ENCODE results near the gene EFCAB6. TPM values are rescaled to one million over a fixed set of nuclear protein-coding genes. Genes with fewer than 3 reads are reported as not detected.

Gene EFCAB6
- polyA plus RNA-seq, 3 donors = not detected

- intact Hi-C loops (cut with micrococcal nuclease) = no loop called here
- H3K4me3 Mint-ChIP-seq = no peak overlapping the region
Measured at GRCh38 chr22:43574738-43575137, 237.4 kb downstream of the EFCAB6 start.

DNA sequence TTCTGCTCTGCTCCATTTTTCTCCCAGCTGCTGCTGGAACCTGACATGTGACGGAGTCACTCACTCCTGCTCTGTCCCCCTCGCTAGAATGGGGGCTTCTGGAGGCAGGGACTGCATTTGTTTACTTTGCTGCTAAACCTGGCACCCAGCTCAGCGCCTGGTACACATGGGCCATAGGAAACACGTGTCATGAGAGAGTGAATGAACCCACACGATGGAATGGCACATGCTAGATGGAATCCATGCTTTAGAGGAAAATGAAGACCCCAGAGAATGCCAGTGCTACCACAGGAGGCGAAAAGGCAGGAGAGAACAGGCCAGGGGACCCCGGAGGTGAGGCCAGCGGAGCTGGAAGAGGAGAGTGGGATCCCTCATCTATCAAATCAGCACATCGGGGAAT lies 239.4 kb downstream of the EFCAB6 start:
- H3K36me3 Mint-ChIP-seq = no peaks in the 10 kb centered on the region
- TF ChIP-seq, protein P1, sequence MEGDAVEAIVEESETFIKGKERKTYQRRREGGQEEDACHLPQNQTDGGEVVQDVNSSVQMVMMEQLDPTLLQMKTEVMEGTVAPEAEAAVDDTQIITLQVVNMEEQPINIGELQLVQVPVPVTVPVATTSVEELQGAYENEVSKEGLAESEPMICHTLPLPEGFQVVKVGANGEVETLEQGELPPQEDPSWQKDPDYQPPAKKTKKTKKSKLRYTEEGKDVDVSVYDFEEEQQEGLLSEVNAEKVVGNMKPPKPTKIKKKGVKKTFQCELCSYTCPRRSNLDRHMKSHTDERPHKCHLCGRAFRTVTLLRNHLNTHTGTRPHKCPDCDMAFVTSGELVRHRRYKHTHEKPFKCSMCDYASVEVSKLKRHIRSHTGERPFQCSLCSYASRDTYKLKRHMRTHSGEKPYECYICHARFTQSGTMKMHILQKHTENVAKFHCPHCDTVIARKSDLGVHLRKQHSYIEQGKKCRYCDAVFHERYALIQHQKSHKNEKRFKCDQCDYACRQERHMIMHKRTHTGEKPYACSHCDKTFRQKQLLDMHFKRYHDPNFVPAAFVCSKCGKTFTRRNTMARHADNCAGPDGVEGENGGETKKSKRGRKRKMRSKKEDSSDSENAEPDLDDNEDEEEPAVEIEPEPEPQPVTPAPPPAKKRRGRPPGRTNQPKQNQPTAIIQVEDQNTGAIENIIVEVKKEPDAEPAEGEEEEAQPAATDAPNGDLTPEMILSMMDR (IDR thresholded peaks at IDR 0.05) = no peak
- Histone ChIP-seq H3K4me3 (replicated peaks in 1 of 3; ENCODE audit: low read depth in 2 of 3, low read length in 3 of 3) (no peak overlapping the region), H2AFZ (ENCODE audit: insufficient read depth, low read depth, low read length, poor library complexity, severe bottlenecking) (no peak overlapping the region), H3K9ac (ENCODE audit: insufficient read depth, low read length, poor library complexity, severe bottlenecking) (no peak overlapping the region), H3K27me3 (ENCODE audit: control insufficient read depth in 2 of 2, insufficient read depth in 2 of 2, low read length in 2 of 2) (peaks cover 0 to 6% of the 10 kb centered on the region in 2 donors), H3K9me3 (replicated peaks in 1 of 2; ENCODE audit: control insufficient read depth in 1 of 2, insufficient read depth in 1 of 2, low read length in 2 of 2) (no peaks in the 10 kb centered on the region), H3K4me1 (ENCODE audit: control insufficient read depth in 1 of 2, insufficient read depth in 2 of 2, low read length in 2 of 2) (no peaks in the 10 kb centered on the region), H3K79me2 (ENCODE audit: insufficient read depth, low read length) (no peaks in the 10 kb centered on the region), H3K4me2 (replicated peaks; ENCODE audit: extremely low read depth, low read length, poor library complexity, severe bottlenecking) (no peak overlapping the region), H3K27ac (ENCODE audit: low read depth in 1 of 2, low read length in 2 of 2) (no peak overlapping the region), H3K36me3 (replicated peaks in 1 of 2; ENCODE audit: control insufficient read depth in 1 of 2, insufficient read depth in 2 of 2, low read length in 2 of 2) (no peaks in the 10 kb centered on the region), H4K20me1 (ENCODE audit: insufficient read depth, low read length) (no peaks in the 10 kb centered on the region)
- H3K9me3 Mint-ChIP-seq = peaks cover 0 to 1% (median 0%) of the 10 kb centered on the region in 7 donors
- intact Hi-C loops (cut with micrococcal nuclease) = no loop called here
- no peak overlapping the region for H3K27ac Mint-ChIP-seq
- WGBS (ENCODE audit: insufficient coverage) = 95% methylated on average over 5 of the region's 9 CpGs
- H3K27me3 Mint-ChIP-seq (ENCODE audit: low read depth in 3 of 3) = peaks cover 6 to 11% (median 7%) of the 10 kb centered on the region in 3 donors
- no peak overlapping the region for H3K4me3 Mint-ChIP-seq
- DNase-seq = no peak
- H3K4me1 Mint-ChIP-seq = no peaks in the 10 kb centered on the region

More at GRCh38 chr22:43574738-43575137, 237.4 kb downstream of the EFCAB6 start:
- no peaks in the 10 kb centered on the region for H3K36me3 ChIP-seq (replicated peaks in 1 of 2; ENCODE audit: control insufficient read depth in 1 of 2, insufficient read depth in 2 of 2, low read length in 2 of 2)
- TF ChIP-seq, protein P1 (IDR thresholded peaks at IDR 0.05) = no peak
- H3K27ac ChIP-seq (ENCODE audit: low read depth in 1 of 2, low read length in 2 of 2) = no peak overlapping the region
- H4K20me1 ChIP-seq (ENCODE audit: insufficient read depth, low read length) = no peaks in the 10 kb centered on the region
- no peak overlapping the region for H2AFZ ChIP-seq (ENCODE audit: insufficient read depth, low read depth, low read length, poor library complexity, severe bottlenecking)
- DNase-seq = no peak
- no peaks in the 10 kb centered on the region for H3K4me1 ChIP-seq (ENCODE audit: control insufficient read depth in 1 of 2, insufficient read depth in 2 of 2, low read length in 2 of 2)
- H3K27ac Mint-ChIP-seq = peak overlapping the region in 1 of 7 donors; percentile 49
- no peaks in the 10 kb centered on the region for H3K36me3 Mint-ChIP-seq
- H3K27me3 ChIP-seq (ENCODE audit: control insufficient read depth in 2 of 2, insufficient read depth in 2 of 2, low read length in 2 of 2) = peaks cover 0 to 6% of the 10 kb centered on the region in 2 donors
- peaks cover 0 to 1% (median 0%) of the 10 kb centered on the region in 7 donors for H3K9me3 Mint-ChIP-seq
- no peak overlapping the region for H3K4me3 ChIP-seq (replicated peaks in 1 of 3; ENCODE audit: low read depth in 2 of 3, low read length in 3 of 3)
- WGBS (ENCODE audit: insufficient coverage) = 96% methylated on average over 3 of the region's 5 CpGs
- peaks cover 6 to 9% (median 7%) of the 10 kb centered on the region in 3 donors for H3K27me3 Mint-ChIP-seq (ENCODE audit: low read depth in 3 of 3)
- no peak overlapping the region for H3K9ac ChIP-seq (ENCODE audit: insufficient read depth, low read length, poor library complexity, severe bottlenecking)
- H3K4me2 ChIP-seq (replicated peaks; ENCODE audit: extremely low read depth, low read length, poor library complexity, severe bottlenecking) = no peak overlapping the region
- no peaks in the 10 kb centered on the region for H3K79me2 ChIP-seq (ENCODE audit: insufficient read depth, low read length)
- no peaks in the 10 kb centered on the region for H3K4me1 Mint-ChIP-seq
- no peaks in the 10 kb centered on the region for H3K9me3 ChIP-seq (replicated peaks in 1 of 2; ENCODE audit: control insufficient read depth in 1 of 2, insufficient read depth in 1 of 2, low read length in 2 of 2)

Measured in CD14-positive monocyte (primary cell).